ENCODE data around the gene FYB2.

DNA sequence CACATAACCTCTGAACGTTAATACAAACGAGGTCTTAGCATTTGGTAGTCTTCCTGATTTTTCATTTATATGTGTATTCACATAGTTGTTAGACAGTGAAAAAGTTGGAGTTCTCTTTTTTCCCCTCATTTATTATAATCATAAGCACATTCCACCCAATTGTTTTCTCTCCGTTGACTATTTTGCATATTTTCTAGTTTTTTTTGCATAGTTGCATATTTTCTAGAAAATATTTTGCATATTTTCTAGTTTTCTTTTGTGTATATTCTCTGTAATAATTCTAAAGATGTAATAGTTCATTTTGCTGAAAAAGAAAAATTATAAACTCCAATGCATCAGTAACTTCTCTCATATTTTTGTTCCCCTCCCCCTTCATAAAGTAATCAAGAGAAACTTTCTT lies 47.5 kb downstream of the FYB2 start:
- TF ChIP-seq CTCF (conservative IDR thresholded peaks at IDR 0.05; ENCODE audit: low read depth, low read length) (no peak), EZH2 (IDR thresholded peaks at IDR 0.05; ENCODE audit: low read length, unreplicated experiment) (no peak)

Measured in PC-3 (cell line).